H4 (cell line): Measurements from ENCODE around the gene BPIFB4. TPM values are rescaled to one million over a fixed set of nuclear protein-coding genes. Genes with fewer than 3 reads are reported as not detected.

Experiments used
- total RNA-seq: library from RNA; depleted of rRNA; stranded (reverse); fragments of >200 nt; shearing (Covaris generic); gene quantifications from 2 replicates; pipeline ENCODE4 v1.2.3, GENCODE V29; 2014; rRNA removed

Gene BPIFB4
- total RNA-seq, 1 experiment from 2014 or later: not detected

Other genes starting within 250 kb of the BPIFB4 start
- 0.04 TPM in 1 of 2 replicates, not detected in the other for gene EFCAB8, start 220.7 kb upstream of the BPIFB4 start, total RNA-seq
- gene SUN5, start 75.2 kb upstream of the BPIFB4 start, total RNA-seq: not detected in 2 replicates
- not detected in 2 replicates for gene BPIFB2, start 71.9 kb upstream of the BPIFB4 start, total RNA-seq
- not detected in 2 replicates for gene BPIFB6, start 48.0 kb upstream of the BPIFB4 start, total RNA-seq
- gene BPIFB3, start 25.7 kb upstream of the BPIFB4 start, total RNA-seq: not detected in 2 replicates
- gene BPIFA2, start 88.5 kb downstream of the BPIFB4 start, total RNA-seq: not detected in 2 replicates
- not detected in 2 replicates for gene BPIFA3, start 137.7 kb downstream of the BPIFB4 start, total RNA-seq
- not detected in 2 replicates for gene BPIFA1, start 156.4 kb downstream of the BPIFB4 start, total RNA-seq
- 0.56 and 0.76 TPM in 2 replicates for gene BPIFB1, start 203.6 kb downstream of the BPIFB4 start, total RNA-seq